OCI-LY1 (cell line): ENCODE results near the gene VTI1A.

Experiments
- CTCF ChIP-seq: fragments of 200-600 bp; sonication (generic), shearing (Covaris generic); IDR thresholded peaks from 2 replicates; pipeline ENCODE4 v1.5.1; 2017; ENCODE audit warnings: mild to moderate bottlenecking, antibody characterized with exemption, low read length, moderate library complexity, mixed read lengths
- EZH2 ChIP-seq: fragments of 200-600 bp; sonication (generic), shearing (Covaris generic); IDR thresholded peaks from 2 replicates; pipeline ENCODE4 v1.8.0; 2017; ENCODE audit warnings: borderline replicate concordance, mixed run types, mild to moderate bottlenecking, antibody characterized with exemption, low read length, moderate library complexity, mixed read lengths

GRCh38 chr10:112797197-112797596 lies 350.2 kb downstream of the VTI1A start:
- no peak for TF ChIP-seq EZH2
- no peak for TF ChIP-seq CTCF
